ENCODE results near the gene LMTK3.

LMTK3 gene

DNA sequence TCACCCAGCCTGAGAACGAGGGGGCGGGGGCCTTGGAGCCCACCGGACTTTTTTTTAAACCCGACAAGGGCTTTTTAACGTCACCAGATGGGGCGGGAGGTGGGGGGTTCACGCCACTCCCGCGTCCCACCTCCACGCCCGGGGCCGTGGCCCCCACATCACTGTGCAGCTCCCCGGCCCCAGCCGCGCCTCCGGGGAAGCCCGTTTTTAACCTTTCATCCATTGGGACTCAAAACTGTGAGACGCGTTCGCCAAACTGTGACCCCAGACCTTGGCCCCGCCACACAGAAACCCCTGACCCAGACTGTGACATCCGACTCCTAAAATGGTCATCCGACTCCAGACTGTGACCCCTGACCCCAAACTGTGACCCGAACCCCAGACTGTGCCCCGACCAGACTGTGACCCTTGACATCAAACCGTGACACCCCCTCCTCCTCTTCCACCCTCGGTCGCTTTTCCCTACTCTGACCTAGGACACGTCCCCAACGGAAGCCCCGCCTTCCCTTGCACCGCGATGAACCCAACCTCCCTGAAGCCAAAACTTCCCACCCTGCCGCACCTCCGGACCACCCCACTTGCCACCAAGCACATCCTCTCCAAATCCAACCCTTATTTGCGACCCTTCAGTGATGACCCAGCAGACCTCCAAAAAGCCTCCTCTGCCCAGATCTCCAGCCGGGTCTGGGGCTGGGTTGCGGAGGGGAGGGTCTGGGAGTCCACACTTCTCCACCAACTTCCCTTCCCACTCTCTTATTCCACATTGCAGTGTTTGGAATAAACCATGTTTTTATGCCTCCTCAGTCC is 67.3 kb downstream of the LMTK3 start:
- no peak for DNase-seq (ENCODE audit: low read depth in 1 of 2, low spot score in 1 of 2)
- Histone ChIP-seq H3K27me3 (ENCODE audit: insufficient read depth, poor library complexity, severe bottlenecking) (peaks cover 17% of the 10 kb centered on the region), H3K4me3 (replicated peaks; ENCODE audit: insufficient read depth, low read length) (peak overlapping the region; percentile 14; the same call in 1 of the 2 replicates), H3K27ac (replicated peaks) (no peak overlapping the region)
- TF ChIP-seq, protein P1, sequence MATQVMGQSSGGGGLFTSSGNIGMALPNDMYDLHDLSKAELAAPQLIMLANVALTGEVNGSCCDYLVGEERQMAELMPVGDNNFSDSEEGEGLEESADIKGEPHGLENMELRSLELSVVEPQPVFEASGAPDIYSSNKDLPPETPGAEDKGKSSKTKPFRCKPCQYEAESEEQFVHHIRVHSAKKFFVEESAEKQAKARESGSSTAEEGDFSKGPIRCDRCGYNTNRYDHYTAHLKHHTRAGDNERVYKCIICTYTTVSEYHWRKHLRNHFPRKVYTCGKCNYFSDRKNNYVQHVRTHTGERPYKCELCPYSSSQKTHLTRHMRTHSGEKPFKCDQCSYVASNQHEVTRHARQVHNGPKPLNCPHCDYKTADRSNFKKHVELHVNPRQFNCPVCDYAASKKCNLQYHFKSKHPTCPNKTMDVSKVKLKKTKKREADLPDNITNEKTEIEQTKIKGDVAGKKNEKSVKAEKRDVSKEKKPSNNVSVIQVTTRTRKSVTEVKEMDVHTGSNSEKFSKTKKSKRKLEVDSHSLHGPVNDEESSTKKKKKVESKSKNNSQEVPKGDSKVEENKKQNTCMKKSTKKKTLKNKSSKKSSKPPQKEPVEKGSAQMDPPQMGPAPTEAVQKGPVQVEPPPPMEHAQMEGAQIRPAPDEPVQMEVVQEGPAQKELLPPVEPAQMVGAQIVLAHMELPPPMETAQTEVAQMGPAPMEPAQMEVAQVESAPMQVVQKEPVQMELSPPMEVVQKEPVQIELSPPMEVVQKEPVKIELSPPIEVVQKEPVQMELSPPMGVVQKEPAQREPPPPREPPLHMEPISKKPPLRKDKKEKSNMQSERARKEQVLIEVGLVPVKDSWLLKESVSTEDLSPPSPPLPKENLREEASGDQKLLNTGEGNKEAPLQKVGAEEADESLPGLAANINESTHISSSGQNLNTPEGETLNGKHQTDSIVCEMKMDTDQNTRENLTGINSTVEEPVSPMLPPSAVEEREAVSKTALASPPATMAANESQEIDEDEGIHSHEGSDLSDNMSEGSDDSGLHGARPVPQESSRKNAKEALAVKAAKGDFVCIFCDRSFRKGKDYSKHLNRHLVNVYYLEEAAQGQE (IDR thresholded peaks at IDR 0.05; ENCODE audit: insufficient replicate concordance, low read depth) = no peak
- TF ChIP-seq POLR2AphosphoS5 (IDR thresholded peaks at IDR 0.05; ENCODE audit: low read depth) (no peak), GABPA (IDR thresholded peaks at IDR 0.05; ENCODE audit: low read depth) (no peak), SPI1 (IDR thresholded peaks at IDR 0.05; ENCODE audit: borderline replicate concordance, low read depth) (no peak), CTCF (IDR thresholded peaks at IDR 0.05; ENCODE audit: insufficient read depth, low read length) (no peak)

- no peak overlapping the region for H3K4me3 ChIP-seq (replicated peaks; ENCODE audit: insufficient read depth, low read length)
- no peak for DNase-seq (ENCODE audit: low read depth in 1 of 2, low spot score in 1 of 2)
- H3K27ac ChIP-seq (replicated peaks) = no peak overlapping the region
Observed at GRCh38 chr19:48443731-48444128, 67.9 kb downstream of the LMTK3 start.

DNA sequence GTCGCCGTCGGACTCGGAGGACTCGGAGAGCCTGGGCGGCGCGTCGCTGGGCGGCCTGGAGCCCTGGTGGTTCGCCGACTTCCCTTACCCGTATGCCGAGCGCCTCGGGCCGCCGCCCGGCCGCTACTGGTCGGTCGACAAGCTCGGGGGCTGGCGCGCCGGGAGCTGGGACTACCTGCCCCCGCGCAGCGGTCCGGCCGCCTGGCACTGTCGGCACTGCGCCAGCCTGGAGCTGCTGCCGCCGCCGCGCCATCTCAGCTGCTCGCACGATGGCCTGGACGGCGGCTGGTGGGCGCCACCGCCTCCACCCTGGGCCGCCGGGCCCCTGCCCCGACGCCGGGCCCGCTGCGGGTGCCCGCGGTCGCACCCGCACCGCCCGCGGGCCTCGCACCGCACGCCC is 68.4 kb downstream of the LMTK3 start:
- no peak overlapping the region for H3K27ac ChIP-seq (replicated peaks)
- peaks cover 17% of the 10 kb centered on the region for H3K27me3 ChIP-seq (ENCODE audit: insufficient read depth, poor library complexity, severe bottlenecking)
- no peak for TF ChIP-seq CTCF (IDR thresholded peaks at IDR 0.05; ENCODE audit: insufficient read depth, low read length)
- TF ChIP-seq, protein P1 (IDR thresholded peaks at IDR 0.05; ENCODE audit: insufficient replicate concordance, low read depth) = no peak
- TF ChIP-seq SPI1 (IDR thresholded peaks at IDR 0.05; ENCODE audit: borderline replicate concordance, low read depth) = no peak
- no peak for TF ChIP-seq POLR2AphosphoS5 (IDR thresholded peaks at IDR 0.05; ENCODE audit: low read depth)
- no peak for TF ChIP-seq GABPA (IDR thresholded peaks at IDR 0.05; ENCODE audit: low read depth)
- peak; percentile 30 to 38 for DNase-seq (ENCODE audit: low read depth in 1 of 2, low spot score in 1 of 2)
- H3K4me3 ChIP-seq (replicated peaks; ENCODE audit: insufficient read depth, low read length) = 0 out of 2 replicates have a peak overlapping the region, but pooled peaks have one; percentile 12

More at GRCh38 chr19:48443731-48444128, 67.9 kb downstream of the LMTK3 start:
- no peak for TF ChIP-seq CTCF (IDR thresholded peaks at IDR 0.05; ENCODE audit: insufficient read depth, low read length)
- peaks cover 17% of the 10 kb centered on the region for H3K27me3 ChIP-seq (ENCODE audit: insufficient read depth, poor library complexity, severe bottlenecking)
